Adipocyte (in vitro differentiated cells): ENCODE data around the gene DENND1C.

Experiments
- DNase-seq: peaks from one replicate; pipeline ENCODE4 v3.0.0-alpha.2; 2015; ENCODE audit warnings: low read depth
- H3K27me3 ChIP-seq: replicated peaks from 2 replicates; pipeline ENCODE4 v1.7.0; 2013; ENCODE audit warnings: mild to moderate bottlenecking, low read length, moderate library complexity; ENCODE audit not compliant: control insufficient read depth, insufficient read depth
- H3K36me3 ChIP-seq: 2 replicates; pipeline ENCODE4 v1.7.0; 2013; ENCODE audit warnings: low read length, mild to moderate bottlenecking, moderate library complexity; ENCODE audit not compliant: control insufficient read depth, insufficient read depth, severe bottlenecking
- H3K4me1 ChIP-seq: 2 replicates; pipeline ENCODE4 v1.7.0; 2013; ENCODE audit warnings: mild to moderate bottlenecking, low read length, moderate library complexity; ENCODE audit not compliant: control insufficient read depth, insufficient read depth
- H3K4me3 ChIP-seq: 2 replicates; pipeline ENCODE4 v1.7.0; 2013; ENCODE audit warnings: mild to moderate bottlenecking, low read length, moderate library complexity
- H3K9ac ChIP-seq: 2 replicates; pipeline ENCODE4 v1.7.0; 2013; ENCODE audit warnings: mild to moderate bottlenecking, low read length, moderate library complexity
- H3K9me3 ChIP-seq: 2 replicates; pipeline ENCODE4 v1.7.0; 2013; ENCODE audit warnings: mild to moderate bottlenecking, low read length, moderate library complexity; ENCODE audit not compliant: control insufficient read depth

Gene DENND1C

DNA sequence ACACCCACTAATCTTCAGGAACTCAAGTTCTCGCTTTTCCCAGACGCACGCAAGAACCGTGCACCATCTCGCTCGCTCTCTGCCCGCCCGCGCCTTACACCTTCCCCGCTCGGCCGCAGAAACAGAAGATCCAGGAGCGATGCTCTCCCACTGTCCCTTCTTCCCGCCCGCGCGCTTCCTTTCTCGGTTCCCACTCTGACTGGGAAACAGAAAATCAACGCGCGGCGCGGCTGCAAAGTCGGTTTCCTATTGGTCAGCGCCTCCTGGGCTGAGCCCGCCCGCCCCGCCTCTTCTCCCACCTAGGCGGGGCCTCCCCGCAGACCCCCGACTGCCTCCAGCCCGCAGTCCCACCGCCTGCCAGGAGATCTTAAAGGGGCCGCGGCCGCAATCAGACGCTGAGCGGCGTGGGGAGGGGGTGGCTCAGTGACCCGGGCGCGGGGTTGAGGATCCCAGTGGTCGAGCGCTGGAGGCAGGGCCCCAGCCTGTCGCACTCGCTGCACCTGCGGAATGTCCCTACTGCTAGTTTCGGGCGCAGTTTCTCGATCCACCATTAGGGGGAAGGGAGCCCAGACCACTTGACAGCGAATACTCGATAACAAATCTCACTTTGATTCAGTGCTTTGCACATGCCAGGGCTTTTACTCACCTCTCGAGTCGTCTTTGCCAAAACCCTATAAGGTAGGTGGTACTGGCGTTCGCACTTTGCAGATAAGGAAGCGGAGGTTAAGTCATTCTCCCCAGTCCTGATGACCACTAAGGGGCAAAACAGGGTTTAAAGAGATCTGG, 21.3 kb downstream of the DENND1C start:
- peak; percentile 99 for DNase-seq
- peaks cover 8% of the 10 kb centered on the region for H3K4me1 ChIP-seq
- H3K9me3 ChIP-seq: no peaks in the 10 kb centered on the region
- peak overlapping the region; percentile 86 for H3K4me3 ChIP-seq
- peak overlapping the region; percentile 68 for H3K9ac ChIP-seq
- peaks cover 16% of the 10 kb centered on the region for H3K27me3 ChIP-seq
- H3K36me3 ChIP-seq: peaks cover 3% of the 10 kb centered on the region

DNA sequence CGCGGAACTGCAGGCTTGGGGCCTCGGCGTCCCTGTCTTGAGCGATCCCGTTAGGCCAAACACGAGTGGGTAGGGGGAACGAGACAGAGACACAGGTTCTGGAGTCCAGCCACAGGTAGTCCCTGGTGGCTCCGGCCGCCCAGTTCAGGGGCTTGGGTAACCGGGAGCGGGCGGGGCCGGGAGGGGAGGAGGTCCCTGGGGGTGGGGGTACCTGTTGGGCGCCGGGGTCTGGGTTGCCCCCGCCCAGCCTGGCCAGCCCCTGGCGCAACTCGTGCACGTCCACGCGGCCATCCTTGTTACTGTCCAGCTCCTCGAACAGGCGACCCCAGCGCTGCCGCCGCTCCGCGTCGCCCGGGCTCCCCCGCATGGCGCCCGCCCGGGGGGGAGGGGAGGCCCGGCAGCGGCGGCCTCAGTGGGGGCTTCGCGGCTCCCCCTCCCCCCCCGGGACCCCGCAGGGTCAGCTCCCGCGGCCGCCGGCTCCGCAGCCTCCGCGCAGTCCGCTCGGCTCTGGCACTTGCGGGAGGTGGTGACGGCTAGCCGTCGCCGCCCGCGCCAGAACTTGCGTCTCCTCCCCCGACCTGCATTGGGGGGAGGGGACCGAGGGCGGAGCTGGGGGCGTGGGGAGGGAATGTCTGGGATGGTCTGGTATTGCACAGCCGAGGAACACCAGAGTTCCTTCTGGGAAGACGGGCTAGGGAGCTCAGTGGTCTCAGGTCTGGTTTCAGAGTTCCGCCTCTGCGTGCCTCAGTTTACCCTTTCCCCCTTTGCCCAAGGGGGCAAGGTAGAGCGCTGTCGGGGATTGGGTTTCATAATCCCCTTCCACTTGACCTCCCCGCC, 22.1 kb downstream of the DENND1C start, which contains the start of gene SLC25A23:
SLC25A23 (minus strand) TSS at position 531 of the 837 bp plus-strand sequence; CDS start at position 367, 164 bp downstream.
- H3K9ac ChIP-seq: peak within 1 kb of the TSS; percentile 68
- peaks cover 8% of the 10 kb centered on the region for H3K27me3 ChIP-seq
- peak; percentile 79 for DNase-seq
- H3K9me3 ChIP-seq: no peaks in the 10 kb centered on the region
- H3K4me3 ChIP-seq: peak within 1 kb of the TSS; percentile 86
- peaks cover 11% of the 10 kb centered on the region for H3K36me3 ChIP-seq
- peaks cover 8% of the 10 kb centered on the region for H3K4me1 ChIP-seq

DNA sequence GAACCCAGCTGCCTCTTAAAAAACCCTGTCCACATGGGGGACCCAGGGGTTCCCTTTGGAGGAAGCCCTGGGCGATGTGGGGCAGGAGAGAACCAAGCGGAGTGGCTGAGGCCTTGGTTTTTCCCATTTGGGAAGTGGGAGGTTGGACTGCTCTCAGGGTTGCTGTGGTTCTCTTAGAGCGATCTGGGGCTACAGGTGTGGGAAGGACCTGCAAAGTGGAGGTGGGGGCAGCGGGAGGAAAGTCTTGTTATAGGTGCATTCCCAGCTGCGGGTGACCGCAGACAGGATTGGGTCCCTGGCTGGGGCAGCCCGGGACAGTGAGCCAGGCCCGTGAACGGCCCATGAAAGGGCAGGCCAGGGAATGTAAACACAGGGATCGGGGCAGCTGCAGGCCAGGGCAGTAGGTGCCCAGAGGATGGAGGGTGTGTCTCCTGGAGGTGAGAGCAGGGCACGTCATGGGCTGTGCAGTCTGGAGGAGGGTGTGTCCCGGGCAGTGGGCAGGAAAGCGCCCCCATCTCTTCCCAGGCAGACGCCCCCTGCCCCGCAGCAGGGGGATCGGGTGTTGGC, 22.8 kb downstream of the DENND1C start:
- peak overlapping the region; percentile 86 for H3K4me3 ChIP-seq
- H3K36me3 ChIP-seq: peaks cover 12% of the 10 kb centered on the region
- DNase-seq: no peak
- H3K9me3 ChIP-seq: peaks cover 6% of the 10 kb centered on the region
- peaks cover 8% of the 10 kb centered on the region for H3K4me1 ChIP-seq
- H3K27me3 ChIP-seq: peaks cover 7% of the 10 kb centered on the region
- H3K9ac ChIP-seq: peak overlapping the region; percentile 68

DNA sequence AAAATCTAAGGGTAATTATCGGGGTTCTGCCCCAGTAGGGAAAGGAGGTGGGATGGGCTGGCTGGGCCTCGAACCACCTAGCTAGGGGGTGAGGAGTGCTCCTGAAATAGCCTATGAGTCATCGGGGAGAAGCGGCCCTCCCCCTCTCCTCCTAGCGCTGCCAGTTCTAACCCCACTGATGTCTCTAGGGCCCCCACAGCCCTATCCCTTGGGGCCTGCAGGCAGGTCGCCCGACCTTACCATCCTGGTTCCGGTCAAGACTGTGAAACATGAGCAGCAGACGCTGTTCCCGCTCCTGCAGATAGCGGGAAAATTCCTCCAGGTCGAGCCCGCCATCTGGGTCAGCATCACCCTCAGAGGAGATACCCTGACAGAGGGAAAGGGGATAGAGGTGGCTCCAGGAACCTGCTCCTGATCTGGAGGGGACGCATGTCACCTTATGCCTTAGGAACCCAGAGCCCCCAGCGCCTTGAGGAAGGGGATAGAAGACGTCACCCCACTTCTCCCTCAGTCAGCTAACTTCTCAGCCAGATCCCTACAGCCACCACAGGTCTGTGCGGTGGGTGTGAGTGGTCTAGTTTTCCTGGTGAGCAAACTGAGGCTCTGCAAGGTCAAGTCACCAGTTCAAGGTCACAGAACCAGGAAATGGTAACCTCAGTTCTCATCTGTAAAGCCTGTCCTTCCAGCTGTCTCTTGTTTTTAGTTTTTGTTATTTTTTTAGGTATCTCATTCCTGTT, 23.5 kb downstream of the DENND1C start:
- Histone ChIP-seq H3K27me3 (peaks cover 7% of the 10 kb centered on the region), H3K4me3 (no peak overlapping the region)
- no peak for DNase-seq

DNA sequence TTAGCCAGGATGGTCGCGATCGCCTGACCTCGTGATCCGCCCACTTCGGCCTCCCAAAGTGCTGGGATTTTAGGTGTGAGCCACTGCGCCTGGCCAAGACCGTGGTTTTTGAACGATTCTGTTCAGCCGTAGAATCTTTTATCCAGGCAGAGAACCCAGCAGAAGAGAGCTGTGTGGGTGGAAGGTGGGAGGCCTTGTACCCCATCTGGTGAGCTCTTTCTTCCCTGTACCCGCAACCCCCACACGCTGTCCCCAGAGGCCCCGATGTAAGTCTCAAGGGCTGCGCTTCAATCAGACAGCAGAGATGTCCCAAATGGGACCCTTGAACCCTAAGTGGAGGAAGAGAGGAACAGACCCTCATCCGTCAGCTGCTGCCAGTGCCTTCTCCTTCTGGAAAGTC, 25.7 kb downstream of the DENND1C start:
- Histone ChIP-seq H3K9ac (no peak overlapping the region), H3K4me1 (peaks cover 8% of the 10 kb centered on the region), H3K36me3 (peaks cover 18% of the 10 kb centered on the region), H3K9me3 (peaks cover 10% of the 10 kb centered on the region), H3K27me3 (no peaks in the 10 kb centered on the region), H3K4me3 (no peak overlapping the region)
- no peak for DNase-seq

More for the DNA sequence above, 23.5 kb downstream of the DENND1C start:
- Histone ChIP-seq H3K9ac (no peak overlapping the region), H3K36me3 (peaks cover 18% of the 10 kb centered on the region), H3K4me1 (peaks cover 8% of the 10 kb centered on the region), H3K9me3 (peaks cover 10% of the 10 kb centered on the region)

DNA sequence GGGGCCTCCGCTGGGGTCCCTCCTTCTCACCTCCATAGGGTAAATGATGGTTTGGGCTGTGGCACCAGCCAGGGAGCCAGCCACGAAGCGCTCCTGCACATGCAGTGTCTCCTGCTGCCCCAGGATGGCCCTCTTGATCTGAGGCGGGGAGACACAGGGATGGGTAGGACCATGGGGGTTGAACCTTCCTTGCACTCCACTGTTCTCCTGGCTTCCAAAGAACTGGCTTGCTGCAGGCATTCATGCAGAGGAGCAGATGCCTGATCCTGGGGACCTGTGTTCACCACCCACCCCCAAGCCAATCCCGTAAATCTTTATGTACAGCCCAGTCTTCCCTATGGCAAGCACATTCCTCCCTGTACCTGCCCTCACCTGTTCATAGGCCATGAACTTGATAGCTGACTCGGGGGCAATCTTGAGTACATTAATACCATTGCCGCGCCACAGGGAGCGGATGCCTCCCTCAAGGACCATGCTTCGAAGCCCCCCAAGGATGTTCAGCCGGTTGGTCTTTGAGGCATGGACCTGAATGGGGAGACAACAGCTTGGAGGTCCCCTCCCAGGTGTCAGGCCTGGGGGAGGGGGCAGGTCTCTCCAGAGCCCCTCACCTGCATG, 27.5 kb downstream of the DENND1C start:
- H3K36me3 ChIP-seq: peaks cover 18% of the 10 kb centered on the region
- H3K9ac ChIP-seq: no peak overlapping the region
- H3K4me1 ChIP-seq: no peaks in the 10 kb centered on the region
- no peaks in the 10 kb centered on the region for H3K27me3 ChIP-seq
- H3K4me3 ChIP-seq: no peak overlapping the region
- peaks cover 10% of the 10 kb centered on the region for H3K9me3 ChIP-seq
- no peak for DNase-seq

DNA sequence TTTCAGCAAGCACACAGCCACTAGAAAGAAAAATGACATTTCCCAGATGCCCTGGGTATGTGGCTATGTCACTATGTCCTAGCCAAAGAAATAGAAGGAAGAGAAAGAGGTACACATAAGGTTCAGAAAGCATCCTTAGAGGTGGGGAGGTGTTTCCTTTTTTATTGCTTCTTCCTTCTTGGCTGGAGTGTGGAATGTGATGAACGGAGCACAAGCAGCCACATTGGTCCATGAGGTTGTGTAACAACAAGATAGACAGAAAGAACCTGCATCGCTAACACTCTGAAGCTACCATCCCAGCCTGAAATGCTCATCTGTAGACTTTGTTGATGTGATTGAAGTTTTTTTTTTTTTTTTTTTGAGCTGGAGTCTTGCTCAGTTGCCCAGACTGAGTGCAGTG, 28.7 kb downstream of the DENND1C start:
- Histone ChIP-seq H3K27me3 (no peaks in the 10 kb centered on the region), H3K36me3 (peaks cover 18% of the 10 kb centered on the region), H3K9ac (no peak overlapping the region), H3K9me3 (peaks cover 10% of the 10 kb centered on the region), H3K4me1 (no peaks in the 10 kb centered on the region), H3K4me3 (no peak overlapping the region)
- no peak for DNase-seq

DNA sequence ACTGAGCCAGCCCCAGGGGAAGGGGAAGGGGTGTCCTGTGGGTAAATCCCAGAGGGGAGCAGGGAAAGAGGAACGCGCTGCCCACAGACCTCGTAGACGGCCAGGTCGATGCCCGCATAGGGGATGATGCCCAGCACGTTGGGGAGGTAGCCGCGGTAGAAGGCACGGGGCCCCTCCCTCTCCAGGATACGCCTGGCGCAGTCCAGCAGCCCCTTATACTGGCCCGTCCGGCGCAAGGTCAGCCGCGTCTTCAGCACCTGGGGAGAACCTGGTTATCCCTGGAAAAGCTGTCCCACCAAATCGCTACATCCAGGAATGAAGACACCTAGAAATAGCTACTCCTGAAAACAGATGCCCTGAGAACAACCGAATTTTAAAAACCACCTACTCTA, 29.4 kb downstream of the DENND1C start:
- Histone ChIP-seq H3K4me1 (no peaks in the 10 kb centered on the region), H3K9me3 (peaks cover 10% of the 10 kb centered on the region), H3K36me3 (peaks cover 18% of the 10 kb centered on the region), H3K27me3 (no peaks in the 10 kb centered on the region), H3K4me3 (no peak overlapping the region), H3K9ac (no peak overlapping the region)
- DNase-seq: no peak

DNA sequence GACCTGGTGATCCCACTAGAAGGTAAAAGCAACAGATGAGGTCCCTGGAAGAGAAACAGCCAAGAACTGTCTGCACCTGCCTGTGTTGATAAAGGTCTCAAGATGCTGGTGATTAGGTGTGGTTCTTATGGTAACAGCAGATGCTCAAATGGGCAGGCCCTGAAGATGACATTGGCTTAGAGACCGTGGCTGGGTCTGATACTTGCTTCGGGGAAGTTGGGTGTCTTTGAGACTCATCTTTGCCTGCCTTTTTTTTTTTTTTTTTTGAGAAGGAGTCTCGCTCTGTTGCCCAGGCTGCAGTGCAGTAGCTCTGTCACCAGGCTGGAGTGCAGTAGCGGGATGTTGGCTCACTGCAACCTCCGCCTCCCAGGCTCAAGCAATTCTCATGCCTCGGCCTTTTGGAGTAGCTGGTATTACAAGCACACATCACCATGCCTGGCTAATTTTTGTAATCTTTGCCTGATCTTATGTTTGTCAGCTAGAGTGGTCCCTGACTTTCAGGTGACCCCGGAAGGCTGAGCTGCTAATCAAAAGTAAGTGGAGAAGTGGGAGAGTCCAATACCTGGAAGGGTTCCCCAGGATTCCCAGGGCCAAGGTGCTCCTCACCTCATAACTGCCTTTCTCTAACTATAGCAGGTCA, 29.9 kb downstream of the DENND1C start:
- H3K9me3 ChIP-seq: peaks cover 10% of the 10 kb centered on the region
- H3K36me3 ChIP-seq: peaks cover 18% of the 10 kb centered on the region
- H3K27me3 ChIP-seq: no peaks in the 10 kb centered on the region
- H3K4me1 ChIP-seq: no peaks in the 10 kb centered on the region
- DNase-seq: no peak
- no peak overlapping the region for H3K9ac ChIP-seq
- H3K4me3 ChIP-seq: no peak overlapping the region

DNA sequence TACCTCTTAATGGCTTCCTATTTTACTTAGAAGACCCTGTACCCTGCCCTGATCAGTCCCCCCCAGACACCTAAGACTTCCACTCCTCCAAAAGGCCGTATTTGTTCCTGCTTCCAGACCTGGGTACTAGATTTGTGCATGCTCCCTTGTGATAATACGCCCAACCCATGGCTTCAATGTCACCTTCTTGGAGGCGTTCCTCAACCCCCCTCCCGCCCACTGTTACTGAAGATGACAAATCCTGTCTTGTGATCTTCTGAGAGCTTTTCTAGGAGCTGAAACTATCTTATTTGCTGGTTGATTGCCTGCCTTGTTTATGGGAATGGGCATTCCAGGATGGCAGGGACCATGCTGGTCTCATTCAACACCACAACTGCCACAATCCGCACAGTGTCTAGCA, 31.4 kb downstream of the DENND1C start:
- H3K9me3 ChIP-seq: peaks cover 10% of the 10 kb centered on the region
- H3K27me3 ChIP-seq: no peaks in the 10 kb centered on the region
- H3K9ac ChIP-seq: no peak overlapping the region
- H3K4me3 ChIP-seq: no peak overlapping the region
- no peak for DNase-seq
- no peaks in the 10 kb centered on the region for H3K4me1 ChIP-seq
- H3K36me3 ChIP-seq: peaks cover 21% of the 10 kb centered on the region
